HG02678 (cell line): Measurements from ENCODE around the gene HIBADH.
"Not testable (repeated sequence)": the region's sequence is repeated elsewhere in the genome, so short reads cannot be mapped to it uniquely, and the experiment has no call there.

ENCODE experiments used
- ATAC-seq: cut with Tn5 transposase; IDR thresholded peaks from one replicate; pipeline ENCODE4 v1.9.1; 2021; ENCODE audit warnings: mild to moderate bottlenecking, moderate library complexity; ENCODE audit not compliant: unreplicated experiment

HIBADH gene

GRCh38 chr7:27513885-27514284 is 148.8 kb downstream of the HIBADH start:
- no peak for ATAC-seq

GRCh38 chr7:27511370-27511769 is 151.3 kb downstream of the HIBADH start:
- not testable (repeated sequence) for ATAC-seq

- no peak for ATAC-seq
These were observed 152.1 kb downstream of the HIBADH start for GRCh38 chr7:27510541-27510940.

- not testable (repeated sequence) for ATAC-seq
These were observed 160.8 kb downstream of the HIBADH start for GRCh38 chr7:27501879-27502278.

DNA sequence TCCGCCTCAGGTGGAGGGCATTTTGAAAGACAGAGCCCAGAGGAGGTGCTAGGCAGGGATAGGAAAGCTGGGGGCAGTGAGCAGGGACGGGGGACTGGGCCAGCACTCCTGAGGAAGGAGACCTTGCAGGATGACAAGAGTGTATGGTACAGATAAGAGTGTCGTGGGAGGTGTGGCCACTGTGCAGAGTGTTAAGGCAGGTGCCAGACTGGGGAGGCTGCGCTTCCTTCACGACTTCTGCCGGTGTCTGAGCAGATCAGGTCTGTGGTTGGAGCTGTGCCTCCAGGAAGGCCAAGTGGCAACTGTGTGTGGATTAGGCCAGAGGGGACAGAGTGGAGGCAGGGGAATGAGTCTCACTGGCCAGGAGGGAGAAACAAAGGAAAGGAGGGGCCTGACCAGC is 161.7 kb downstream of the HIBADH start:
- ATAC-seq: no peak

DNA sequence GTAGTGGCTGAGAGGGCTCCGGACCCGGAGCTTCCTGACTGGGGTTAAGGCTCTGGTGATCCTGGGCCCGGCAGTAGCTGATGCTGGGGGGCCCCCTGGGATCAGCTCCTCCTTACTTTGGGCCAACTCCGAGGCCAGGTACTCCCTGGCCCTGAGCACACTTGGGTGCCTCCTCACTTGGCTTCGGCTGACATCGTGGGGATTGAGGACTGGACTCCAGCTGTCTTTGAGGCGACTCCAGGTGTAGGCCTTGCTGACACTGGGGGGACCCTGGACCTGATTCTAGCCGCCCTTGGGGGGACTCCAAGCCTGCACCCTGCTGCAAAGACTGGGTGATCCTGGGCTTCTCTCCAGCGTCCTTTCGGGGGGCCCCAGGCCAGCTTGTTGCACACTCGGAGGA is 170.5 kb downstream of the HIBADH start:
- ATAC-seq: no peak

GRCh38 chr7:27491534-27491933 is 171.1 kb downstream of the HIBADH start:
- no peak for ATAC-seq

DNA sequence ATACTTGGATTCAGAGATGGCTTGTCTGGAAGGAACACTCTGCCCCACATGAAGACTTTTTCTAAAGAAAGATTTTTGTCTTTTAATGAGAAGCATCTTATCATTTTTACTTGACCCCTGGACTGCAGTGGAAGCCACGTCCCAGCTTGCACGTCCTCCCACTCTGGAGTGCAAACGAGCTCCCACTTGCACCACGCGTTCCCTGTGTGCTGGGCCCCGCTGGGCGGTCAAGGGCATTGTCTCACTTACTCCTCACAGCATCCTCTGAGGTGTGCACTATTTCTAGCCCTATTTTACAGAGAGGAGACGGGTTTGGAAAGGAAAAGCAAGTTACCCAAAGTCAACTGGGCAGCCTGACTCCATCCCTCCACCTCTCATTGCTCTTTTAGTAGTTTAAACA is 175.2 kb downstream of the HIBADH start:
- ATAC-seq: no peak

DNA sequence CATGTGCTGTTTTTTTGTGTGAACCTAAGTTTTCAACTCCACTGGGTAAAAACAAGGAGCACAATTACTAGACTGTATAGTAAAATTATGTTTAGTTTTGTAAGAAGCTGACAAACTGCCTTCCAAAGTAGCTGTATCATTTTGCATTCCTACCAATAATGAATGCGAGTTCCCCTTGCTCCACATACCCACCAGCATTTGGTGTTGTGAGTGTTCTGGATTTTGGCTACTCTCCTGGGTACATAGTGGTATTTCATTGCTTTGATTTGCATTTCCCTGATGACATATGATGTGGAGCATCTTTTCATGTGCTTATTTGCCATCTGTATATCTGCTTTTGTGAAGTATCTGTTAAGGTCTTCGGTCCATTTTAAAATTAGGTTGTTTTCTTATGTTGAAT is 178.2 kb downstream of the HIBADH start:
- ATAC-seq: no peak

- ATAC-seq: no peak
These were observed 180.5 kb downstream of the HIBADH start for GRCh38 chr7:27482219-27482618.

- ATAC-seq: no peak
These were observed 184.1 kb downstream of the HIBADH start for GRCh38 chr7:27478556-27478955.

DNA sequence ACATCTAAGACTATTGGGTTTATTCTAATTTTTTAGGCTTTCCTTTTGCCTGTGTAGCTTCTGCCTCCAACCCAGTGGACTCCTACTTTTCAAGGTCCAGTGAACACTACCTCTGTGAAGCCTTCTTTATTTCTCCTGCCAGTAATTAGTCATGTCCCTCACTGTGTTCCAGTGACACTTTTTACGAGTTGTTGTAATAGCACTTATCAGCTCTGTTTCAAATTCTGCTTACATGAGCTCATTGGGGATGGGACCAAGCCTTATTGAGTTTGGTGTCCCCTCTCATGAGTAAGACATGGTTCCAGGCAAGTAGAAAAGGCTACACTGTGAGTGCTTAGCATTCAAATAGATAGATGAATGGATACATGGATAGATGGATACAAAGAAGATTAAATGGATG is 184.6 kb downstream of the HIBADH start:
- no peak for ATAC-seq

DNA sequence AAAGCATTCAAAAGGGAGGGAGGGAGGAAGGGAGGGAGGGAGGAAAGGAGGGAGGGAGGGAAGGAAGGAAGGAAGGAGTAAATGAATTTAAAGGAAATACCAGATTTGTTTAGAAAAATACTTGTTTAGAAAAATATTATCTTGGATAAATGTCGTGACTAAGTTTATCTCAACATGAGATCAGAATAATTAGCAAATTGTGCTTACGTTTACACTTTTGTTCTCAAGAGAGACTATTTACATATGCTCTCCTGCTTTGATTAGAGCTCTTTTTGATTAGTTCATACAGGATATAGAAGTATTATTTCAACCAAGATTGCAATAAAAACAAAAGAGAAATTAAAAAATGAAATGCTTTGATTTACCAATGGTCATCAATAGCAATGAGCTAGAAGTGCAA is 186.2 kb downstream of the HIBADH start:
- no peak for ATAC-seq
